ENCODE measurements around the gene USH2A. TPM values are rescaled to one million over a fixed set of nuclear protein-coding genes. Genes with fewer than 3 reads are reported as not detected.

Gene USH2A
- total RNA-seq, 2 donors from 2014 or later: 0.74 TPM; not detected in 1

DNA sequence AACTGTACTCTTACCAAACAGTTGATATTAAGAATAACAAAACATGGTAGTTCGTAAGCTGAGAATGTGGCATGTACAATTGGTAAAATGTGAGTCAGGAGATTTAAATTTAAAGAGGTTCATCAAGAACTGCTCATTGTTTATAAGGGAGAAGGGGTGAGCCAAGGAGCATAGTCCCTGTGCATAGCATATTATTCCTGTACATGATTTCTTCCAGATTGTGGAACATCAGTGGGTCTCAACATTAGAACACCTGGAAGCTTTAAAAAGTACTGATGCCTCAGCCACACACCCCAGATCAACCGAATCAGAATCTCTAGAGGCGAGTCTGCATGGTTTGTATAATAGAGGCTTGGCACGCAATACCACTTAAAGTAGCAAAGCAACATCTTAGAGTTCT is 800.1 kb downstream of the USH2A start:
- DNase-seq (ENCODE audit: low spot score): no peak
- no peak overlapping the region for H3K4me3 ChIP-seq
- no peak for TF ChIP-seq POLR2A (IDR thresholded peaks at IDR 0.05)
- TF ChIP-seq POLR2AphosphoS5 (IDR thresholded peaks at IDR 0.05): no peak
- H3K27ac ChIP-seq: no peak overlapping the region
- H3K27me3 ChIP-seq (replicated peaks; ENCODE audit: insufficient read depth): no peaks in the 10 kb centered on the region
- WGBS: 80% methylated on average over 4 of the region's 4 CpGs
- intact Hi-C loops (cut with DNase I): no loop called here
- no peaks in the 10 kb centered on the region for H3K36me3 ChIP-seq
- H3K4me1 ChIP-seq (replicated peaks): no peaks in the 10 kb centered on the region
- no peaks in the 10 kb centered on the region for H3K9me3 ChIP-seq

GRCh38 chr1:215617979-215618378 is 805.3 kb downstream of the USH2A start:
- no peaks in the 10 kb centered on the region for H3K4me1 ChIP-seq (replicated peaks)
- DNase-seq (ENCODE audit: low spot score): no peak
- WGBS: 88% methylated on average over 1 of the region's 1 CpG
- no peaks in the 10 kb centered on the region for H3K9me3 ChIP-seq
- H3K4me3 ChIP-seq: no peak overlapping the region
- TF ChIP-seq, protein P1, sequence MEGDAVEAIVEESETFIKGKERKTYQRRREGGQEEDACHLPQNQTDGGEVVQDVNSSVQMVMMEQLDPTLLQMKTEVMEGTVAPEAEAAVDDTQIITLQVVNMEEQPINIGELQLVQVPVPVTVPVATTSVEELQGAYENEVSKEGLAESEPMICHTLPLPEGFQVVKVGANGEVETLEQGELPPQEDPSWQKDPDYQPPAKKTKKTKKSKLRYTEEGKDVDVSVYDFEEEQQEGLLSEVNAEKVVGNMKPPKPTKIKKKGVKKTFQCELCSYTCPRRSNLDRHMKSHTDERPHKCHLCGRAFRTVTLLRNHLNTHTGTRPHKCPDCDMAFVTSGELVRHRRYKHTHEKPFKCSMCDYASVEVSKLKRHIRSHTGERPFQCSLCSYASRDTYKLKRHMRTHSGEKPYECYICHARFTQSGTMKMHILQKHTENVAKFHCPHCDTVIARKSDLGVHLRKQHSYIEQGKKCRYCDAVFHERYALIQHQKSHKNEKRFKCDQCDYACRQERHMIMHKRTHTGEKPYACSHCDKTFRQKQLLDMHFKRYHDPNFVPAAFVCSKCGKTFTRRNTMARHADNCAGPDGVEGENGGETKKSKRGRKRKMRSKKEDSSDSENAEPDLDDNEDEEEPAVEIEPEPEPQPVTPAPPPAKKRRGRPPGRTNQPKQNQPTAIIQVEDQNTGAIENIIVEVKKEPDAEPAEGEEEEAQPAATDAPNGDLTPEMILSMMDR (IDR thresholded peaks at IDR 0.05): no peak
- TF ChIP-seq POLR2AphosphoS5 (IDR thresholded peaks at IDR 0.05) (no peak), POLR2A (IDR thresholded peaks at IDR 0.05) (no peak)
- no peaks in the 10 kb centered on the region for H3K27me3 ChIP-seq (replicated peaks; ENCODE audit: insufficient read depth)
- no peak overlapping the region for H3K27ac ChIP-seq
- intact Hi-C loops (cut with DNase I): no loop called here
- H3K36me3 ChIP-seq: no peaks in the 10 kb centered on the region

DNA sequence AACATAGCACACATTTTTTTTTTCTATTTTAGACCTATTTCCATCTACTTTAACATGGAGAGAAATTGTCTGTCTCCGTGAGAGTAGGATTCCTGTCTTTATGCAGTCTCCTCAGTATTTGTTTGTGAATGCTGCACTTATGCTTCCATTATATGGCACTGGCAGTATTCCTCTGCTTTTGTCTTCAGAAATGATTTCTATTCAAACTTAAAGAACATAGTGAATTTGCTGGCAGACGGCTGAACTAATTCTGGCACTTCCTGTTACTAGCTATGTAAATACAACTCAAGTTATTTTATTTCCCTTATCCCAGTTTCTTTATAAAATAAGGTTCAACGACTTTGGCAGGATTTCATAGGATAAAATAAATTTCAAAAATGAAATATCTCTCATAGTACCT is 810.9 kb downstream of the USH2A start:
- Histone ChIP-seq H3K4me1 (replicated peaks) (no peaks in the 10 kb centered on the region), H3K36me3 (no peaks in the 10 kb centered on the region), H3K4me3 (no peak overlapping the region), H3K27me3 (replicated peaks; ENCODE audit: insufficient read depth) (no peaks in the 10 kb centered on the region), H3K9me3 (no peaks in the 10 kb centered on the region), H3K27ac (no peak overlapping the region)
- 15% methylated on average over 3 of the region's 3 CpGs for WGBS
- DNase-seq (ENCODE audit: low spot score): no peak
- intact Hi-C loops (cut with DNase I): no loop called here
- TF ChIP-seq POLR2A (IDR thresholded peaks at IDR 0.05): no peak
- TF ChIP-seq, protein P1 (IDR thresholded peaks at IDR 0.05): no peak
- no peak for TF ChIP-seq POLR2AphosphoS5 (IDR thresholded peaks at IDR 0.05)

DNA sequence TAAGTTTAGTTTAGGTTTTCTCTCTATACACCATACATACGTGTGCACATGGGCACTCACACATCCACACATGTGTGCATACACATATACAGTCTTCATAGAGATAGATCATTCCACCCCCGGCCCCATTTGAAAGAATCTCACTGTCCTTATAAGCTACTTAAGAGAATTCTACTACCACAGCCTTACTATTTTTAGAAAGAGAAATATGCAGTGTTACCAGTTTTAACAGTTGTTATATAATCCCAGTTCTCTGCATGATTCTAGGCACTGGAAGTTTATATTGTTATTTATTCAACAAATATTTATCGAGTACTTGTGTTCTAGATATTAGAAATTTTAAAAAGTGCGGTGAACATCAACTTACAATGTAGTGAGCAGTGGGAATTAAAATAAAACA is 814.6 kb downstream of the USH2A start:
- Histone ChIP-seq H3K27me3 (replicated peaks; ENCODE audit: insufficient read depth) (no peaks in the 10 kb centered on the region), H3K9me3 (no peaks in the 10 kb centered on the region), H3K4me3 (no peak overlapping the region), H3K27ac (no peak overlapping the region), H3K36me3 (no peaks in the 10 kb centered on the region), H3K4me1 (replicated peaks) (no peaks in the 10 kb centered on the region)
- TF ChIP-seq POLR2AphosphoS5 (IDR thresholded peaks at IDR 0.05) (no peak), POLR2A (IDR thresholded peaks at IDR 0.05) (no peak)
- TF ChIP-seq, protein P1 (IDR thresholded peaks at IDR 0.05): no peak
- intact Hi-C loops (cut with DNase I): no loop called here
- WGBS: 89% methylated on average over 4 of the region's 4 CpGs
- DNase-seq (ENCODE audit: low spot score): no peak

DNA sequence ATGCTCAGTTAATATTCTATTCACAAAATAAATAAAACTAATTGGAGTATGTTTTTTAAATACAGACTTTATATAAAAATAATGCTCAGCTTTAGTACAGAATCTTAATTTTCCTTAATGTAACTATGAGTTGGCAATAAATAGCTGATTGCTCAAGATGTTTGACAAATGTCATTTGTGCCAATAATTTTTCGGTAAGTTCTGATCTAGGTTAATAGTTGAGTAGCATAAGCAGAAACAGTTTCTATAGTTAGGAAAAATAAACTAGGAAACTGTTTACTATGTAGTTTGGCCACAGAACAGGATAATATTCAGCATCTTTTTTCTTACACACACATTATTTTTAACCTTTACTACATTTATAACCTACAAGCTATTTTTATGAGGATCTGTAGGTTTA is 815.8 kb downstream of the USH2A start:
- DNase-seq (ENCODE audit: low spot score): no peak
- no peaks in the 10 kb centered on the region for H3K27me3 ChIP-seq (replicated peaks; ENCODE audit: insufficient read depth)
- H3K9me3 ChIP-seq: no peaks in the 10 kb centered on the region
- TF ChIP-seq POLR2AphosphoS5 (IDR thresholded peaks at IDR 0.05): no peak
- TF ChIP-seq POLR2A (IDR thresholded peaks at IDR 0.05): no peak
- TF ChIP-seq, protein P1 (IDR thresholded peaks at IDR 0.05): no peak
- no peaks in the 10 kb centered on the region for H3K4me1 ChIP-seq (replicated peaks)
- 42% methylated on average over 1 of the region's 1 CpG for WGBS
- H3K27ac ChIP-seq: no peak overlapping the region
- intact Hi-C loops (cut with DNase I): no loop called here
- H3K4me3 ChIP-seq: no peak overlapping the region
- no peaks in the 10 kb centered on the region for H3K36me3 ChIP-seq

All from prostate gland (tissue), 2 donors.